ENCODE data around the gene SPRYD3. TPM values are rescaled to one million over a fixed set of nuclear protein-coding genes. Genes with fewer than 3 reads are reported as not detected.

SPRYD3 gene
- total and polyA plus RNA-seq, 2 experiments from 2014 or later: 48.7 to 54.7 TPM

GRCh38 chr12:53077030-53077429 is 2.2 kb downstream of the SPRYD3 start:
- TF ChIP-seq EZH2phosphoT487 (IDR thresholded peaks at IDR 0.05; ENCODE audit: insufficient read depth, low read depth): no peak
- TF ChIP-seq EZH2 (IDR thresholded peaks at IDR 0.05; ENCODE audit: insufficient read depth, poor library complexity, severe bottlenecking): no peak
- DNase-seq: no peak
- peaks cover 41% of the 10 kb centered on the region for H3K79me2 ChIP-seq (ENCODE audit: insufficient read depth)
- no peaks in the 10 kb centered on the region for H3K27me3 ChIP-seq (replicated peaks; ENCODE audit: insufficient read depth)
- peaks cover 29% of the 10 kb centered on the region for H3F3A ChIP-seq (ENCODE audit: insufficient read depth)
- H3K9ac ChIP-seq: no peak overlapping the region
- H3K36me3 ChIP-seq (ENCODE audit: low read depth): peaks cover 3% of the 10 kb centered on the region; the same call in 1 of the 2 replicates
- H3K4me2 ChIP-seq (ENCODE audit: unreplicated experiment): peak overlapping the region; percentile 11
- 99% methylated on average over 8 of the region's 8 CpGs for WGBS, 2 experiments (ENCODE audit: low coverage in 1 of 2, low lambda C conversion rate in 2 of 2, missing lambda C conversion rate in 2 of 2)
- H3K4me1 ChIP-seq (ENCODE audit: insufficient read depth): peaks cover 31% of the 10 kb centered on the region
- no peaks in the 10 kb centered on the region for H4K20me1 ChIP-seq (ENCODE audit: insufficient read depth)
- H3K4me3 ChIP-seq: no peak overlapping the region
- H2AFZ ChIP-seq: no peak overlapping the region
- no peaks in the 10 kb centered on the region for H3K9me2 ChIP-seq (ENCODE audit: insufficient read depth)
- in situ Hi-C loops (cut with MboI): no loop called here
- no peak overlapping the region for H3K27ac ChIP-seq
- no peaks in the 10 kb centered on the region for H3K9me3 ChIP-seq (ENCODE audit: low read depth)

DNA sequence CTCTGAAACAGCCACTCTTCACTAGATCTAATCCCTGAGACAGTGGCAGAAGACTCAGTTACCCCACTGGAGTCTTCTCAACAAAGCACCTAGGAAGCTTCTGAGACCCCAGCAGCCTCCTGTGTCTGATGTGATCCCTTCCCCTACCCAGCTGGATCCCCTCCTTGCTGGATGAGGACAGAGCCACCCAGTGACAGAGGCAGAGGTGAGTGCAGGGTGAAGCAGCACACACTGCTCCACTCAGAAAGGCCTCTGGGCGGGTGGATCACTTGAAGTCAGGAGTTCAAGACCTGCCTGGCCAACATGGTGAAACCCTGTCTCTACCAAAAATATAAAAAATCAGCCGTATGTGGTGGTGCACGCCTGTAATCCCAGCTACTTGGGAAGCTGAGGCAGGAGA is 2.7 kb downstream of the SPRYD3 start:
- Histone ChIP-seq H3K36me3 (ENCODE audit: low read depth) (peaks cover 3% of the 10 kb centered on the region; the same call in 1 of the 2 replicates), H3K4me3 (no peak overlapping the region), H3F3A (ENCODE audit: insufficient read depth) (peaks cover 31% of the 10 kb centered on the region), H2AFZ (no peak overlapping the region), H3K9ac (no peak overlapping the region), H3K4me2 (ENCODE audit: unreplicated experiment) (no peak overlapping the region), H3K4me1 (ENCODE audit: insufficient read depth) (peaks cover 37% of the 10 kb centered on the region), H4K20me1 (ENCODE audit: insufficient read depth) (no peaks in the 10 kb centered on the region), H3K27ac (no peak overlapping the region), H3K9me3 (ENCODE audit: low read depth) (no peaks in the 10 kb centered on the region), H3K79me2 (ENCODE audit: insufficient read depth) (peaks cover 45% of the 10 kb centered on the region), H3K27me3 (replicated peaks; ENCODE audit: insufficient read depth) (no peaks in the 10 kb centered on the region), H3K9me2 (ENCODE audit: insufficient read depth) (no peaks in the 10 kb centered on the region)
- 87 to 93% methylated on average over 3 of the region's 3 CpGs for WGBS, 2 experiments (ENCODE audit: low coverage in 1 of 2, low lambda C conversion rate in 2 of 2, missing lambda C conversion rate in 2 of 2)
- in situ Hi-C loops (cut with MboI): no loop called here
- TF ChIP-seq EZH2 (IDR thresholded peaks at IDR 0.05; ENCODE audit: insufficient read depth, poor library complexity, severe bottlenecking) (no peak), EZH2phosphoT487 (IDR thresholded peaks at IDR 0.05; ENCODE audit: insufficient read depth, low read depth) (no peak)
- DNase-seq: no peak

- Histone ChIP-seq H3K4me1 (ENCODE audit: insufficient read depth) (peaks cover 38% of the 10 kb centered on the region), H3K9me3 (ENCODE audit: low read depth) (no peaks in the 10 kb centered on the region), H3K27ac (no peak overlapping the region), H2AFZ (no peak overlapping the region), H3K79me2 (ENCODE audit: insufficient read depth) (peaks cover 45% of the 10 kb centered on the region), H3K4me3 (no peak overlapping the region), H3K9ac (no peak overlapping the region), H3F3A (ENCODE audit: insufficient read depth) (peaks cover 18% of the 10 kb centered on the region), H3K9me2 (ENCODE audit: insufficient read depth) (no peaks in the 10 kb centered on the region), H3K4me2 (ENCODE audit: unreplicated experiment) (no peak overlapping the region), H3K36me3 (ENCODE audit: low read depth) (peaks cover 3% of the 10 kb centered on the region; the same call in 1 of the 2 replicates), H4K20me1 (ENCODE audit: insufficient read depth) (no peaks in the 10 kb centered on the region), H3K27me3 (replicated peaks; ENCODE audit: insufficient read depth) (no peaks in the 10 kb centered on the region)
- TF ChIP-seq EZH2phosphoT487 (IDR thresholded peaks at IDR 0.05; ENCODE audit: insufficient read depth, low read depth) (no peak), EZH2 (IDR thresholded peaks at IDR 0.05; ENCODE audit: insufficient read depth, poor library complexity, severe bottlenecking) (no peak)
- no peak for DNase-seq
- in situ Hi-C loops (cut with MboI): no loop called here
- 98% methylated on average over 3 of the region's 3 CpGs for WGBS, 2 experiments (ENCODE audit: low coverage in 1 of 2, low lambda C conversion rate in 2 of 2, missing lambda C conversion rate in 2 of 2)
These were observed 4.2 kb downstream of the SPRYD3 start for GRCh38 chr12:53074999-53075370.

DNA sequence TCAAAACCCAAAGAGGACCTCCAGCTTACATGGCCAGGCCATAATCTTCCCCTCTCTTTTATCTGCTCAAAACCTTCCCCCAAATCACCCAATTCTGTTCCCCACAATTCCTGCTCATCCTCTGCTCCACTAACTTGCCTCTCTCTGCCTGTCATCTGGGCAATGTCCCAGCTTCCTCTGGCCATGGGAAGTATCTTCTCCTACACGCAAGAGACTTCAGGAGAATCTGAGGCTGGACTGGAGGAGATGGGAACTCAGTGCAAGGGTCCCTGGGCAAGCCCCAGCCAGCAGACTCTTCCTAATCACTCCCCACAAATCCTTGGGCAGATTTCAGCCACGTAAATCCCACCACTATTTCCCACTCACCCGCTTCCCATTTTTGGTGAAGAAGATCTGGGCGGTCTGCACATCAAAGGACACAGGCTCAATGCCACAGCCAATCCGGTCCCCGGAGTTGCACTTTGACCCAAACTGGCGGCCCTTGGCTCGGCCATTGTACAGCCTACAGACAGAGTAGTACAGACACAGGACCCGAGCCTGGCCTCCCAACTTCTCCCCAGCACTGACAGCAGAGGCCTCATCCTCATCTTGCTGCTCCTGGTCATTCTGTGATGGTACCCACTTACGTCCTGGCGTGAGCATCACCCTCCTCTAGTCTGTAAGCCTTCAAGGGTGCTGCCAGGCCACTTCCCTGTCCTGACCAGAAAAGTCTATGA is 4.7 kb downstream of the SPRYD3 start:
- no peaks in the 10 kb centered on the region for H4K20me1 ChIP-seq (ENCODE audit: insufficient read depth)
- in situ Hi-C loops (cut with MboI): no loop called here
- no peak overlapping the region for H2AFZ ChIP-seq

More for the DNA sequence above, 4.7 kb downstream of the SPRYD3 start:
- no peak overlapping the region for H3K4me3 ChIP-seq
- H3K36me3 ChIP-seq (ENCODE audit: low read depth): peaks cover 3% of the 10 kb centered on the region; the same call in 1 of the 2 replicates
- H3K4me1 ChIP-seq (ENCODE audit: insufficient read depth): peaks cover 35% of the 10 kb centered on the region
- H3K9me2 ChIP-seq (ENCODE audit: insufficient read depth): no peaks in the 10 kb centered on the region
- 91 to 94% methylated on average over 11 of the region's 11 CpGs for WGBS, 2 experiments (ENCODE audit: low coverage in 1 of 2, low lambda C conversion rate in 2 of 2, missing lambda C conversion rate in 2 of 2)
- TF ChIP-seq EZH2phosphoT487 (IDR thresholded peaks at IDR 0.05; ENCODE audit: insufficient read depth, low read depth) (no peak), EZH2 (IDR thresholded peaks at IDR 0.05; ENCODE audit: insufficient read depth, poor library complexity, severe bottlenecking) (no peak)
- DNase-seq: no peak
- H3K27ac ChIP-seq: no peak overlapping the region
- H3K79me2 ChIP-seq (ENCODE audit: insufficient read depth): peaks cover 45% of the 10 kb centered on the region
- no peaks in the 10 kb centered on the region for H3K9me3 ChIP-seq (ENCODE audit: low read depth)
- H3K9ac ChIP-seq: no peak overlapping the region
- no peak overlapping the region for H3K4me2 ChIP-seq (ENCODE audit: unreplicated experiment)
- H3F3A ChIP-seq (ENCODE audit: insufficient read depth): peaks cover 13% of the 10 kb centered on the region; the same call in 1 of the 2 replicates
- no peaks in the 10 kb centered on the region for H3K27me3 ChIP-seq (replicated peaks; ENCODE audit: insufficient read depth)

Data from GM23248 (cell line).